ENCODE measurements around the gene KLF5. TPM values are rescaled to one million over a fixed set of nuclear protein-coding genes. Genes with fewer than 3 reads are reported as not detected.
"Not testable (repeated sequence)": the region's sequence is repeated elsewhere in the genome, so short reads cannot be mapped to it uniquely, and the experiment has no call there.

KLF5 gene
- total RNA-seq, 4 donors from 2014 or later, result 2.3 to 8.3 (median 4.7) TPM

DNA sequence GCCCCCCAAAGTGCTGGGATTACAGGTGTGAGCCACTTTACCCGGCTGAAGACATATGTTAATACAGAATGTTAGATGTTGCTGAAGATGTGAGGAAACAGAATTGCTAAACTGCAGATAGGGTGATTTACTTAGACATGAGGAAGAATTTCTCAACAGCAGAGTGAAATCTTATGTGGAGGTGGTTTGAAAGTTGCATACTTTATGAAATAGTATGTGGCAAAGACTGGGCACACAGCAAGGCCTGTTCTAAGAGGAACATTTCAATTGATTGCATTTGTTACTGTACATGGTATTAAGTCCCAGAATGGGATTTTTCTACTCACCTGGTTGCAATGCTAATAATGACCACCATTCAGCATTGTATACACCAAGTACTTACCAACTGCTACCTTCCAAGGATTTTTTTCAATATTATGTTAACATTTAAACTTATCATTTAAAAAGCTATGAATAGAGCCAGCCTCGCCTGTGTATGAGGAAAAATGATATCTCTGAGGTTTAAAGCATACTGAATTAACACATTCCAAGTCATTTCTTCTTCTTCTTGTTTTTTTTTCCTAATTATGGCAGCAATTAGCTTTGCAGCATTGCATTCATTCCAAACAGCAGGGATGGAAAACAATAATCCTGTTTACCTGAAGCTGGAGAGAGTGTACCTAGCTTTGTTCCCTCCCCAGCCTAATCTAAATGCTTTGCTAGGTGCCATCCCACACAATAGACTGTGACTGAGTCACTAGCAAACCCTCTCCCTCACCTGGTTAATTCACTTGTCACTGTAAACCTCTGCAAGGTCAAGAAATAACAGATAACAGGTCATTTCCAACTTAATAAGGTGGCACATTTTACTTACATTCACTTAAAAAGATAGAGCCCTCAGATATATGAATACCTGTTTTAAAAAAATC lies 19.4 kb upstream of the KLF5 start:
- H3K4me3 ChIP-seq, result no peak overlapping the region
- H3K27me3 ChIP-seq, result no peaks in the 10 kb centered on the region
- intact Hi-C loops (cut with DNase I), result no loop called here
- WGBS, result 84% methylated on average over 2 of the region's 2 CpGs
- no peak overlapping the region for H3K27ac ChIP-seq (replicated peaks in 1 of 4)
- DNase-seq (ENCODE audit: extremely low spot score), result no peak
- H3K9me3 ChIP-seq, result no peaks in the 10 kb centered on the region
- H3K4me1 ChIP-seq, result no peaks in the 10 kb centered on the region
- no peaks in the 10 kb centered on the region for H3K36me3 ChIP-seq
- no peak for TF ChIP-seq POLR2AphosphoS5 (IDR thresholded peaks at IDR 0.05)

DNA sequence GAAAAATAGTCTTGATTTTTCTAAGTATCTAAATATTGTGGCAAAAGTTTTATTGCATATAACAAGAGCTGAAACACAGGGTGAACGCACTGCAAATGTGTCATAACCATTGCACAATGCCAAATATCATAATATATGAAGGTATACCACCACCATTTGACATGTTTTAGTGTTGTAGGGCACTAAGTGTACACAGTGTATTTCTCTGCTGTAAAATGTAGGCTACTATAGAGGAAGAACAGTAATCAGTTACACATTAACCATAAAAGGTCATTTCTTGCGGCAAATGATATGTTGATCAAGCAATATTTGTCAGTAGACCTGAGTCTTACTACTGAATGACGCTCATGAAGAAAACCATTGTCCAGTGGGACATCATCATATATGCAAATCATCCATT lies 18.3 kb upstream of the KLF5 start:
- no peak for TF ChIP-seq POLR2A (IDR thresholded peaks at IDR 0.05; ENCODE audit: low read depth)
- TF ChIP-seq EP300 (IDR thresholded peaks at IDR 0.05), result no peak
- TF ChIP-seq POLR2AphosphoS5 (IDR thresholded peaks at IDR 0.05), result no peak

DNA sequence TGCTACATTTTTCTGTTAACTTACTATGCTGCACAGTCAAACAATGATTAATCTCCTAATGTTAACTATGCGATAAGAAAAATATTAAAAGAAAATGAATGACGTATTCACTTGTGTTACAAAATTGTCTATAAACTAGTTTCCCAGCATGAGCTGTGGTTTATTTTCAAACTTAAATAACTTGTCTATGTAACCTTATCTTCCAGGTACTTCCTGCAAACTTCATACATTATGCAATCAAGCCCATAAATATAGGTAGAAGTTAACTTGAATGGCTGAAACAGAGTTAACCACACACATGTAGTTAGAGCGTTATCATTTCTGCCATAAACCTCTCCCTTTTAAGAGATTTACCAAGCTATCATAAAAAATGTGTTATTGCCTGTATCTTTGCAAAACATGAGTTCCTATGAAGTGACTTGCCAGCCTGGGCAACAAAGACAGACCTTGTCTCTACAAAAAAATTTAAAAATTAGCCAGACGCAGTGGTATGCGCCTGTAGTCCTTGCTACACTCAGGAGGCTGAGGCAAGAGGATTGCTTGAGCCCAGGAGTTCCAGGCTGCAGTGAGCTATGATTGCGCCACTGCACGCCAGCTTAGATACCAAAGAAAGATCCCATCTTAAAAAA lies 17.7 kb upstream of the KLF5 start:
- Histone ChIP-seq H3K36me3 (no peaks in the 10 kb centered on the region), H3K4me1 (no peaks in the 10 kb centered on the region), H3K27ac (replicated peaks in 1 of 4) (no peak overlapping the region), H3K27me3 (no peaks in the 10 kb centered on the region), H3K9me3 (no peaks in the 10 kb centered on the region), H3K4me3 (no peak overlapping the region)
- intact Hi-C loops (cut with DNase I), result no loop called here
- WGBS, result 83% methylated on average over 7 of the region's 7 CpGs
- DNase-seq (ENCODE audit: extremely low spot score), result no peak
- TF ChIP-seq POLR2A (IDR thresholded peaks at IDR 0.05; ENCODE audit: low read depth) (no peak), EP300 (IDR thresholded peaks at IDR 0.05) (no peak), POLR2AphosphoS5 (IDR thresholded peaks at IDR 0.05) (no peak)
- TF ChIP-seq, protein P1, sequence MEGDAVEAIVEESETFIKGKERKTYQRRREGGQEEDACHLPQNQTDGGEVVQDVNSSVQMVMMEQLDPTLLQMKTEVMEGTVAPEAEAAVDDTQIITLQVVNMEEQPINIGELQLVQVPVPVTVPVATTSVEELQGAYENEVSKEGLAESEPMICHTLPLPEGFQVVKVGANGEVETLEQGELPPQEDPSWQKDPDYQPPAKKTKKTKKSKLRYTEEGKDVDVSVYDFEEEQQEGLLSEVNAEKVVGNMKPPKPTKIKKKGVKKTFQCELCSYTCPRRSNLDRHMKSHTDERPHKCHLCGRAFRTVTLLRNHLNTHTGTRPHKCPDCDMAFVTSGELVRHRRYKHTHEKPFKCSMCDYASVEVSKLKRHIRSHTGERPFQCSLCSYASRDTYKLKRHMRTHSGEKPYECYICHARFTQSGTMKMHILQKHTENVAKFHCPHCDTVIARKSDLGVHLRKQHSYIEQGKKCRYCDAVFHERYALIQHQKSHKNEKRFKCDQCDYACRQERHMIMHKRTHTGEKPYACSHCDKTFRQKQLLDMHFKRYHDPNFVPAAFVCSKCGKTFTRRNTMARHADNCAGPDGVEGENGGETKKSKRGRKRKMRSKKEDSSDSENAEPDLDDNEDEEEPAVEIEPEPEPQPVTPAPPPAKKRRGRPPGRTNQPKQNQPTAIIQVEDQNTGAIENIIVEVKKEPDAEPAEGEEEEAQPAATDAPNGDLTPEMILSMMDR (IDR thresholded peaks at IDR 0.05), result no peak

More for the DNA sequence above, 18.3 kb upstream of the KLF5 start:
- intact Hi-C loops (cut with DNase I), result no loop called here
- no peaks in the 10 kb centered on the region for H3K36me3 ChIP-seq
- WGBS, result 94% methylated on average over 3 of the region's 3 CpGs
- H3K9me3 ChIP-seq, result no peaks in the 10 kb centered on the region
- H3K4me1 ChIP-seq, result no peaks in the 10 kb centered on the region
- H3K4me3 ChIP-seq, result no peak overlapping the region
- H3K27ac ChIP-seq (replicated peaks in 1 of 4), result no peak overlapping the region
- DNase-seq (ENCODE audit: extremely low spot score), result no peak
- H3K27me3 ChIP-seq, result no peaks in the 10 kb centered on the region

DNA sequence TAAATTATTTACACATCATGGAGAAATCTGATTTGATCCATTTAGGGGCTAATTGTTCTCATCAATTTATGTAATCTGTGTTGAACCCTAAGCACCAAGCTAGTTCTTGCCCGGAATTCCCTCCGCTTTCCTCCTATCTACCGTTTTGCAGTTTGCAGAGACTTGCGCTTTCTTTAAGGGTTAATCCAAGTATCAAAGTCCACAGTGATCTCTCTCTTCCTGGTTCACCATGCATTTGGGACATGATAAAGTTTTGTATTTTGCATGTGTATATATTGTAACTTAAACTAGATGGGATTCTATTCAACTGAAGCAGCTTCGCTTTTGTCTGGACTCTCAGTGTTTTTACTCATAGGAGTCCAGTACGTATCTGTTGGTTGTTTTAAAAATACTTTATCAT lies 13.8 kb upstream of the KLF5 start:
- Histone ChIP-seq H3K27ac (replicated peaks in 1 of 4) (no peak overlapping the region), H3K36me3 (no peaks in the 10 kb centered on the region), H3K4me1 (no peaks in the 10 kb centered on the region), H3K27me3 (no peaks in the 10 kb centered on the region), H3K9me3 (no peaks in the 10 kb centered on the region), H3K4me3 (no peak overlapping the region)
- no peak for DNase-seq (ENCODE audit: extremely low spot score)
- intact Hi-C loops (cut with DNase I), result no loop called here
- 92% methylated on average over 6 of the region's 6 CpGs for WGBS
- TF ChIP-seq POLR2A (IDR thresholded peaks at IDR 0.05; ENCODE audit: low read depth), result no peak
- TF ChIP-seq EP300 (IDR thresholded peaks at IDR 0.05), result no peak
- TF ChIP-seq, protein P1 (IDR thresholded peaks at IDR 0.05), result no peak
- no peak for TF ChIP-seq POLR2AphosphoS5 (IDR thresholded peaks at IDR 0.05)

DNA sequence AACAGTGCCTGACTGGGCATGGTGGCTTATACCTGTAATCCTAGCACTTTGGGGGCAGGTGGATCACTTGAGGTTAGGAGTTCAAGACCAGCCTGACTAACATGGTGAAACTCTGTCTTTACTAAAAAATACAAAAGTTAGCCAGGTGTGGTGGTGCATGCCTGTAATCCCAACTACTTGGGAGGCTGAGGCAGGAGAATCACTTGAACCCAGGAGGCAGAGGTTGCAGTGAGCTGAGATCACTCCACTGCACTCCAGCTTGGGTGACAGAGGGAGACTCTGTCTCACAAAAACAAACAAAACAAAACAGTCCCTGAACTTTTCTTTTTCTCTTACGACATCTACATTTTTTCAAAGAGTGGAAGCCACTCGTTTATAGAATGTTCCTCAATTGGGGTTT lies 10.2 kb upstream of the KLF5 start:
- 86% methylated on average over 2 of the region's 2 CpGs for WGBS

DNA sequence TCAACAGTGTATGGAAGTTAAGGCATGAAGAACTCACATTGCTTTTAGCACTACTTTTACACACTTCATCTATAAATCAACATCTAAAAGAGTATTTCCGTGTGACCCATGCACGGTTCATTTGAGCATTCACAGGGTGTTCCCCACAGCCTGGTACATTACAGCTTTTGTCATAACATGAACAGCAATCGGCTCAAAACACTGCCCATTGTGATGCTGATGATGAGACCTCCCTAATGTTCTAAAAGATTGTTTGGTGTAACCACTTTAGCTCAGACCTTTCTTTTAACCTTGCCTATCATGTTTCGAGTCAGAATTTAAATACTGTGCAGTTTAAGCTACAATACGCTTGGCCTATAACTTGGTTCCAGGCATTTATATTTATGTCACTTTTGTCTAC lies 4.1 kb upstream of the KLF5 start:
- Histone ChIP-seq H3K36me3 (no peaks in the 10 kb centered on the region), H3K4me3 (no peak overlapping the region), H3K4me1 (peaks cover 6 to 11% (median 8%) of the 10 kb centered on the region in 4 donors), H3K27ac (replicated peaks in 1 of 4) (no peak overlapping the region), H3K27me3 (peaks cover 0 to 3% (median 0%) of the 10 kb centered on the region in 4 donors), H3K9me3 (no peaks in the 10 kb centered on the region)
- DNase-seq (ENCODE audit: extremely low spot score), result no peak
- intact Hi-C loops (cut with DNase I), result loop anchor here (10.0 kb wide), 2 partner anchors 230 to 650 kb away; no protein-coding TSS in a partner anchor
- TF ChIP-seq POLR2AphosphoS5 (IDR thresholded peaks at IDR 0.05) (no peak), EP300 (IDR thresholded peaks at IDR 0.05) (no peak), POLR2A (IDR thresholded peaks at IDR 0.05; ENCODE audit: low read depth) (no peak)
- TF ChIP-seq, protein P1 (IDR thresholded peaks at IDR 0.05), result no peak
- 69% methylated on average over 5 of the region's 5 CpGs for WGBS

More for the DNA sequence above, 10.2 kb upstream of the KLF5 start:
- H3K27ac ChIP-seq (replicated peaks in 1 of 4); H3K36me3 ChIP-seq; H3K4me3 ChIP-seq; H3K4me1 ChIP-seq; intact Hi-C loops (cut with DNase I); H3K27me3 ChIP-seq; DNase-seq (ENCODE audit: extremely low spot score); H3K9me3 ChIP-seq: not testable (repeated sequence)
